BE2C (cell line): ENCODE data around the gene DPEP3.
A peak's percentile ranks its signal among the peaks of the same experiment; 100 is the strongest.

ENCODE experiments used
- DNase-seq: peaks from one replicate; pipeline ENCODE4 v3.0.0-alpha.2; 2020
- H3K27me3 ChIP-seq: fragments of 250-450 bp; sonication (Bioruptor Pico); 2 replicates; pipeline ENCODE4 v1.5.1; 2020; ENCODE audit warnings: mild to moderate bottlenecking
- H3K36me3 ChIP-seq: fragments of 250-450 bp; sonication (Bioruptor Pico); 2 replicates; pipeline ENCODE4 v1.5.1; 2020; ENCODE audit warnings: mild to moderate bottlenecking
- H3K4me1 ChIP-seq: fragments of 250-450 bp; sonication (Bioruptor Pico); 2 replicates; pipeline ENCODE4 v1.5.1; 2020
- H3K4me3 ChIP-seq: 2 replicates; pipeline ENCODE4 v1.5.1; 2011; ENCODE audit warnings: low read depth, low read length
- H3K9me3 ChIP-seq: fragments of 250-450 bp; sonication (Bioruptor Pico); 2 replicates; pipeline ENCODE4 v1.5.1; 2020
- TF ChIP-seq, protein P1 (sequence below): IDR thresholded peaks from 2 replicates; pipeline ENCODE4 v1.5.1; 2012; ENCODE audit warnings: mild to moderate bottlenecking, low read depth, low read length

DPEP3 gene

DNA sequence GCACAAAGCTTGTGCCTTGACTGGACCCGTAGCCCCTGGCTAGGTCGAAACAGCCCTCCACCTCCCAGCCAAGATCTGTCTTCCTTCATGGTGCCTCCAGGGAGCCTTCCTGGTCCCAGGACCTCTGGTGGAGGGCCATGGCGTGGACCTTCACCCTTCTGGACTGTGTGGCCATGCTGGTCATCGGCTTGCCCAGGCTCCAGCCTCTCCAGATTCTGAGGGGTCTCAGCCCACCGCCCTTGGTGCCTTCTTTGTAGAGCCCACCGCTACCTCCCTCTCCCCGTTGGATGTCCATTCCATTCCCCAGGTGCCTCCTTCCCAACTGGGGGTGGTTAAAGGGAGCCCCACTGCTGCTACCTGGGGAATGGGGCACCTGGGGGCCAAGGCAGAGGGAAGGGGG lies 52.2 kb downstream of the DPEP3 start:
- Histone ChIP-seq H3K36me3 (peaks cover 5% of the 10 kb centered on the region; the same call in 1 of the 2 replicates), H3K9me3 (no peaks in the 10 kb centered on the region), H3K4me3 (no peak overlapping the region), H3K27me3 (no peaks in the 10 kb centered on the region), H3K4me1 (peaks cover 19% of the 10 kb centered on the region)
- DNase-seq, result peak; percentile 6
- TF ChIP-seq, protein P1, sequence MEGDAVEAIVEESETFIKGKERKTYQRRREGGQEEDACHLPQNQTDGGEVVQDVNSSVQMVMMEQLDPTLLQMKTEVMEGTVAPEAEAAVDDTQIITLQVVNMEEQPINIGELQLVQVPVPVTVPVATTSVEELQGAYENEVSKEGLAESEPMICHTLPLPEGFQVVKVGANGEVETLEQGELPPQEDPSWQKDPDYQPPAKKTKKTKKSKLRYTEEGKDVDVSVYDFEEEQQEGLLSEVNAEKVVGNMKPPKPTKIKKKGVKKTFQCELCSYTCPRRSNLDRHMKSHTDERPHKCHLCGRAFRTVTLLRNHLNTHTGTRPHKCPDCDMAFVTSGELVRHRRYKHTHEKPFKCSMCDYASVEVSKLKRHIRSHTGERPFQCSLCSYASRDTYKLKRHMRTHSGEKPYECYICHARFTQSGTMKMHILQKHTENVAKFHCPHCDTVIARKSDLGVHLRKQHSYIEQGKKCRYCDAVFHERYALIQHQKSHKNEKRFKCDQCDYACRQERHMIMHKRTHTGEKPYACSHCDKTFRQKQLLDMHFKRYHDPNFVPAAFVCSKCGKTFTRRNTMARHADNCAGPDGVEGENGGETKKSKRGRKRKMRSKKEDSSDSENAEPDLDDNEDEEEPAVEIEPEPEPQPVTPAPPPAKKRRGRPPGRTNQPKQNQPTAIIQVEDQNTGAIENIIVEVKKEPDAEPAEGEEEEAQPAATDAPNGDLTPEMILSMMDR, result no peak

DNA sequence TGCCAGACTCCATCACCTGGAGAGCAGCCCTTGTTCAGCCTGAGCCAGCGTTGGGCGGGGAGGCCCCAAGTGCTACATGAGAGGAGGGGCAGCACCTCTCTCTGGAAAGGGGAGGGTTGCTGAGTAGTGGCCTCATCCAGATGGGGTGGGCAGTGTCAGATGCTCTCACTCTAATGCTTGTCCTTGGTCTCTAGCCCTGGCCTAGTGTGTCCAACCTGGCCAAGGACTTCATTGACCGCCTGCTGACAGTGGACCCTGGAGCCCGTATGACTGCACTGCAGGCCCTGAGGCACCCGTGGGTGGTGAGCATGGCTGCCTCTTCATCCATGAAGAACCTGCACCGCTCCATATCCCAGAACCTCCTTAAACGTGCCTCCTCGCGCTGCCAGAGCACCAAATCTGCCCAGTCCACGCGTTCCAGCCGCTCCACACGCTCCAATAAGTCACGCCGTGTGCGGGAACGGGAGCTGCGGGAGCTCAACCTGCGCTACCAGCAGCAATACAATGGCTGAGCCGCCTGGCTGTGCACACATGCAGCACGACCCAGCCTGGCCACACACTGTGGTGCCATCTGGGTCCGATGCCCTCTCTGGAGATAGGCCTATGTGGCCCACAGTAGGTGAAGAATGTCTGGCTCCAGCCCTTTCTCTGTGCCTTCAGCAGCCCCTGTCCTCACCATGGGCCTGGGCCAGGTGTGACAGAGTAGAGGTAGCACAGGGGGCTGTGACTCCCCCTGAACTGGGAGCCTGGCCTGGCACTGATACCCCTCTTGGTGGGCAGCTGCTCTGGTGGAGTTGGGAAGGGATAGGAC lies 53.0 kb downstream of the DPEP3 start:
- Histone ChIP-seq H3K27me3 (no peaks in the 10 kb centered on the region), H3K36me3 (peaks cover 5% of the 10 kb centered on the region; the same call in 1 of the 2 replicates), H3K4me3 (no peak overlapping the region), H3K4me1 (peaks cover 19% of the 10 kb centered on the region), H3K9me3 (no peaks in the 10 kb centered on the region)
- no peak for DNase-seq
- TF ChIP-seq, protein P1, result no peak

GRCh38 chr16:67926181-67926750 lies 54.0 kb downstream of the DPEP3 start:
- peaks cover 5% of the 10 kb centered on the region; the same call in 1 of the 2 replicates for H3K36me3 ChIP-seq
- H3K27me3 ChIP-seq, result no peaks in the 10 kb centered on the region
- TF ChIP-seq, protein P1, result peak; percentile 22
- no peaks in the 10 kb centered on the region for H3K9me3 ChIP-seq
- H3K4me1 ChIP-seq, result peaks cover 19% of the 10 kb centered on the region
- DNase-seq, result peak; percentile 67
- peak overlapping the region; percentile 18 for H3K4me3 ChIP-seq
